Thoracic aorta (tissue), 2 donors: ENCODE measurements around the gene GPR45. TPM values are rescaled to one million over a fixed set of nuclear protein-coding genes. Genes with fewer than 3 reads are reported as not detected.
A peak's percentile ranks its signal among the peaks of the same experiment; 100 is the strongest.

ENCODE experiments used
- ATAC-seq: fragments of 150-250 bp; one replicate; pipeline ENCODE4 v1.8.0; 2017; ENCODE audit warnings: low read depth; ENCODE audit not compliant: insufficient number of reproducible peaks, low FRiP score
- DNase-seq: peaks from one replicate; pipeline ENCODE4 v3.0.0-alpha.2; 2020; ENCODE audit warnings: low spot score
- H3K27ac ChIP-seq, 2 donors: fragments of 200-600 bp; sonication (generic); 1 replicate in 1 of 2; 2 replicates in 1 of 2; pipeline ENCODE4 v1.5.1; 2016; ENCODE audit warnings: mild to moderate bottlenecking in 2 of 2, moderate library complexity in 2 of 2
- H3K27me3 ChIP-seq: fragments of 200-600 bp; sonication (generic); replicated peaks from 2 replicates; pipeline ENCODE4 v1.6.0; 2016; ENCODE audit warnings: mild to moderate bottlenecking; ENCODE audit not compliant: insufficient read depth
- H3K36me3 ChIP-seq: fragments of 200-600 bp; sonication (generic); one replicate; pipeline ENCODE4 v1.5.1; 2016
- H3K4me1 ChIP-seq, 2 donors: fragments of 200-600 bp; sonication (generic); 1 replicate in 1 of 2; 2 replicates in 1 of 2; pipeline versions ENCODE4 v1.5.1 to v1.6.0; 2016; ENCODE audit warnings: low read depth in 2 of 2, mild to moderate bottlenecking in 1 of 2; ENCODE audit not compliant: control insufficient read depth in 1 of 2
- H3K4me3 ChIP-seq: fragments of 200-600 bp; sonication (generic); 2 replicates; pipeline ENCODE4 v1.5.1; 2016; ENCODE audit warnings: mild to moderate bottlenecking
- H3K9me3 ChIP-seq: fragments of 200-600 bp; sonication (generic); 2 replicates; pipeline ENCODE4 v1.5.1; 2016
- CTCF ChIP-seq: fragments of 200-600 bp; sonication (generic); IDR thresholded peaks from one replicate; pipeline ENCODE4 v1.5.1; 2019; ENCODE audit warnings: antibody characterized with exemption
- total RNA-seq, 2 donors: library from RNA; depleted of rRNA; stranded (reverse); fragments of >200 nt; gene quantifications; one replicate each; pipeline versions ENCODE4 v1.1.0 to v1.2.3, GENCODE V29; 2016

Gene GPR45
- total RNA-seq, 2 donors from 2014 or later: not detected

- Histone ChIP-seq H3K4me3 (no peak overlapping the region), H3K36me3 (peaks cover 6% of the 10 kb centered on the region), H3K27ac (no peak overlapping the region), H3K4me1 (no peaks in the 10 kb centered on the region), H3K9me3 (no peaks in the 10 kb centered on the region), H3K27me3 (no peaks in the 10 kb centered on the region)
- ATAC-seq: no peak
- peak; percentile 29 for TF ChIP-seq CTCF
- no peak for DNase-seq
Measured at GRCh38 chr2:105287692-105288091, 46.1 kb downstream of the GPR45 start.

- Histone ChIP-seq H3K4me3 (no peak overlapping the region), H3K27ac (no peak overlapping the region), H3K9me3 (no peaks in the 10 kb centered on the region), H3K36me3 (peaks cover 6% of the 10 kb centered on the region), H3K27me3 (no peaks in the 10 kb centered on the region), H3K4me1 (no peaks in the 10 kb centered on the region)
- DNase-seq (no peak), ATAC-seq (no peak)
- TF ChIP-seq CTCF: no peak
Measured at GRCh38 chr2:105288133-105288532, 46.6 kb downstream of the GPR45 start.

GRCh38 chr2:105290981-105291660 lies 49.6 kb downstream of the GPR45 start:
- no peak overlapping the region for H3K27ac ChIP-seq
- TF ChIP-seq CTCF: no peak
- H3K27me3 ChIP-seq: no peaks in the 10 kb centered on the region
- H3K36me3 ChIP-seq: peaks cover 14% of the 10 kb centered on the region
- H3K4me1 ChIP-seq: no peaks in the 10 kb centered on the region
- no peaks in the 10 kb centered on the region for H3K9me3 ChIP-seq
- no peak overlapping the region for H3K4me3 ChIP-seq
- DNase-seq (no peak), ATAC-seq (no peak)

- DNase-seq (no peak), ATAC-seq (no peak)
- H3K4me3 ChIP-seq: no peak overlapping the region
- no peaks in the 10 kb centered on the region for H3K9me3 ChIP-seq
- no peak overlapping the region for H3K27ac ChIP-seq
- no peak for TF ChIP-seq CTCF
- no peaks in the 10 kb centered on the region for H3K27me3 ChIP-seq
- peaks cover 19% of the 10 kb centered on the region for H3K36me3 ChIP-seq
- no peaks in the 10 kb centered on the region for H3K4me1 ChIP-seq
Measured at GRCh38 chr2:105291981-105292380, 50.4 kb downstream of the GPR45 start.

Other genes with a start within 250 kb of the GPR45 start
- gene MRPS9, start 203.7 kb upstream of the GPR45 start, total RNA-seq: 10 to 100 TPM in 1 of 2 donors, 1 to 10 TPM in 1; 6.5 to 18.0 TPM
- gene TGFBRAP1, start 88.0 kb downstream of the GPR45 start, total RNA-seq: 10 to 100 TPM; 26.0 to 30.7 TPM
- gene C2orf49, start 95.8 kb downstream of the GPR45 start, total RNA-seq: 10 to 100 TPM; 17.5 to 18.4 TPM
- 100 to 1,000 TPM in 1 of 2 donors, 10 to 100 TPM in 1; 77.6 to 107 TPM for gene FHL2, start 157.3 kb downstream of the GPR45 start, total RNA-seq